DND-41 (cell line): Measurements from ENCODE around the gene BMPER.

Experiments used
- CTCF ChIP-seq: IDR thresholded peaks from 2 replicates; pipeline ENCODE4 v1.5.1; 2012; ENCODE audit warnings: borderline replicate concordance, low read length, moderate library complexity, mild to moderate bottlenecking; ENCODE audit not compliant: poor library complexity, severe bottlenecking; ENCODE audit errors: extremely low read depth
- EZH2 ChIP-seq: IDR thresholded peaks from 3 replicates; pipeline ENCODE4 v1.6.1; 2012; ENCODE audit warnings: borderline replicate concordance, low read depth, mild to moderate bottlenecking, moderate library complexity, low read length, inconsistent platforms; ENCODE audit not compliant: severe bottlenecking

- TF ChIP-seq CTCF, result no peak
- no peak for TF ChIP-seq EZH2
Observed at GRCh38 chr7:34025600-34025999, 120.3 kb downstream of the BMPER start.
